Muscle layer of duodenum (tissue), 2 donors: Measurements from ENCODE around the gene TMX4.

Experiments
- H3K27ac ChIP-seq: one replicate; pipeline ENCODE4 v1.7.0; 2013; ENCODE audit warnings: mild to moderate bottlenecking, low read length
- H3K27me3 ChIP-seq: one replicate; pipeline ENCODE4 v1.7.0; 2013; ENCODE audit warnings: low read depth, mild to moderate bottlenecking, control low read depth, low read length
- H3K36me3 ChIP-seq, 2 donors: one replicate each; pipeline ENCODE4 v1.7.0; 2013; ENCODE audit warnings: low read length in 2 of 2, control low read depth in 1 of 2, mild to moderate bottlenecking in 1 of 2; ENCODE audit not compliant: insufficient read depth in 2 of 2, control insufficient read depth in 1 of 2
- H3K4me1 ChIP-seq, 2 donors: one replicate each; pipeline ENCODE4 v1.7.0; 2013; ENCODE audit warnings: low read length in 2 of 2, mild to moderate bottlenecking in 2 of 2, control low read depth in 1 of 2, moderate library complexity in 1 of 2; ENCODE audit not compliant: insufficient read depth in 2 of 2, control insufficient read depth in 1 of 2
- H3K4me3 ChIP-seq, 2 donors: one replicate each; pipeline ENCODE4 v1.7.0; 2013; ENCODE audit warnings: low read length in 2 of 2, low read depth in 1 of 2, mild to moderate bottlenecking in 1 of 2
- H3K9me3 ChIP-seq, 2 donors: one replicate each; pipeline ENCODE4 v1.7.0; 2013; ENCODE audit warnings: low read length in 2 of 2, control low read depth in 1 of 2, mild to moderate bottlenecking in 1 of 2; ENCODE audit not compliant: control insufficient read depth in 1 of 2
- donor health status: healthy.

Gene TMX4

DNA sequence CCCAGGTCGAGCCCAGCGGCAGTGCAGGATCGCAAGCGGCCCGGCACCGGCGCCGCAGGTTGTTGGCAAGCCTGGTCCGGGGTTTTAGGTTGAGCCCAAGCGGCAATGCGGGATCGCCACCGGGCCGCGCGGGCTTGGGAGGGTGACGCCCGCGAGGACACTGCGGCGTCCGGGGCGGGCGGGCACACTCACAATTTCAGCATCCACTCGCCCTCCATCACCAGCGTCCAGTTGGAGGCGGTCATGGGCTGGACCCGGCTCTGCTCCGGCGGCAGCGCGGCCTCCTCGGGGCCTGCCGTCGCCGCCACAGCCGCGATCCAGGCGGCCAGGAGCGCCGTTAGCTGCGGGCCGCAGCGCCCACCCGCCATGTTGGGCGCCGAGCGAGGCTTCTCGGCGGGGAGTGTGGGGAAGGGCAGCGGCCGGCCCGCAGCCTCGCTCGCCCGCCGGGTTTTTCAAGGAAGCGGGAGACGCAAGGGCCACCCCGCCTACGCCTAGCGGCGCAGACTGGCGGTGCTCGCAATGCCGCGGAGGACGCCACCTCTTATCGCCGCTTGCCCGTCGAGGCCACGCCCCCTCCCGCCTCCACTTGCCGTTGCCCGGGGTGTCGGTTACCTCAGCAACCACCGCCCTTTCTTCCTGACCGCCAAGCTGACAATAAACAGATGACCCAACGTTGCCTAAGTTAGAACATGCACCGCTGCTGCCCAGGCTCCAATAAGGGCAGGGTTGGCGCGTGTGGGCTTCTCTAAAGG lies at the start of gene TMX4:
TSS of gene TMX4 (minus strand) at position 516 of the 752 bp plus-strand sequence. CDS start at position 368, 148 bp downstream.
- Histone ChIP-seq H3K27me3 (no peaks in the 10 kb centered on the region), H3K4me1 (peaks cover 10 to 17% of the 10 kb centered on the region in 2 donors), H3K36me3 (peaks cover 0 to 3% of the 10 kb centered on the region in 2 donors), H3K4me3 (peak within 1 kb of the TSS; percentile 92 to 93), H3K27ac (peak within 1 kb of the TSS; percentile 69), H3K9me3 (no peaks in the 10 kb centered on the region)

DNA sequence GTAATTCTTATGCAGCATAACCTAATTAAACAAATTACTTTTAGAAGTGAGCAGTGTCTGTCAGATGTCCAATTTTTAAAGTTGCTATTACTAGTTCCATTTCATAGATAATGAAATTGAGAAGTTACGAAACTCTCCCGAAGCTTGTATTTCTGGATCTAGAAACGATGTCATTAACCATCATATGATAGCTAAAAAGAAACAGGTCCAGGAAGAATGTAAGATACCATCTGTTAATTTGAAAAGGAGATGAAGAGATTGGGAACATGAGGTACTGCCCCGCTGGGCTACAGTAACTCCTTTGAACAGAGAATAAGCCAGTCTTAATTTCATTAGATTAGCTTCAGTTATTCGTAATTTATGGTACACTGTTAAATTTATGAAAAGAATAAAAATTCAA lies 47.5 kb upstream of the TMX4 start:
- Histone ChIP-seq H3K27me3 (no peaks in the 10 kb centered on the region), H3K4me1 (peaks cover 0 to 1% of the 10 kb centered on the region in 2 donors), H3K27ac (no peak overlapping the region), H3K4me3 (no peak overlapping the region), H3K9me3 (no peaks in the 10 kb centered on the region), H3K36me3 (no peaks in the 10 kb centered on the region)

- Histone ChIP-seq H3K4me1 (peaks cover 0 to 5% of the 10 kb centered on the region in 2 donors), H3K27me3 (no peaks in the 10 kb centered on the region), H3K36me3 (no peaks in the 10 kb centered on the region), H3K4me3 (no peak overlapping the region), H3K27ac (no peak overlapping the region), H3K9me3 (no peaks in the 10 kb centered on the region)
Observed at GRCh38 chr20:8066662-8067061, 47.1 kb upstream of the TMX4 start.

DNA sequence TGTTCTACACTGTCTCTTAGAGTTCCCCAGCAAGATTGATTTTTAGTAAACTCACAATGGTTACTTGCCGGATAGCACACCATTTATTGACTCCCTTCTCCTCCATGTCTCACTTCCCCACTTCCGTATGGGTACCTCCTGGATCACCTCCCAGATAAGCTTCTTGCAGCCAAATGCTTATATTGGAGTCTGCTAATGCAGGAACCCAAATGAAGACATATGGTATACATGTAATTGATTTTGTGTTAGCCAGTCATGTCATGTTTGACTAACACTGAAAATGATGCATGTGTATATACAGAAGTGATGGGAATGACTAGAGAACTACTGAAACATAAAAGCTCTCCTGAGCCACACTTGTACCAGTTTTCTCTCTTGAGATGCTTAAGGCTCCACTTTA lies 46.1 kb upstream of the TMX4 start:
- Histone ChIP-seq H3K36me3 (no peaks in the 10 kb centered on the region), H3K27me3 (no peaks in the 10 kb centered on the region), H3K9me3 (no peaks in the 10 kb centered on the region), H3K4me1 (peaks cover 0 to 13% of the 10 kb centered on the region in 2 donors), H3K27ac (no peak overlapping the region), H3K4me3 (no peak overlapping the region)

GRCh38 chr20:8062756-8063155 lies 43.2 kb upstream of the TMX4 start:
- H3K4me1 ChIP-seq = peaks cover 0 to 18% of the 10 kb centered on the region in 2 donors
- H3K4me3 ChIP-seq = no peak overlapping the region
- no peak overlapping the region for H3K27ac ChIP-seq
- H3K27me3 ChIP-seq = no peaks in the 10 kb centered on the region
- H3K9me3 ChIP-seq = no peaks in the 10 kb centered on the region
- H3K36me3 ChIP-seq = no peaks in the 10 kb centered on the region

GRCh38 chr20:8061861-8062518 lies 42.4 kb upstream of the TMX4 start:
- Histone ChIP-seq H3K36me3 (no peaks in the 10 kb centered on the region), H3K4me3 (no peak overlapping the region)

DNA sequence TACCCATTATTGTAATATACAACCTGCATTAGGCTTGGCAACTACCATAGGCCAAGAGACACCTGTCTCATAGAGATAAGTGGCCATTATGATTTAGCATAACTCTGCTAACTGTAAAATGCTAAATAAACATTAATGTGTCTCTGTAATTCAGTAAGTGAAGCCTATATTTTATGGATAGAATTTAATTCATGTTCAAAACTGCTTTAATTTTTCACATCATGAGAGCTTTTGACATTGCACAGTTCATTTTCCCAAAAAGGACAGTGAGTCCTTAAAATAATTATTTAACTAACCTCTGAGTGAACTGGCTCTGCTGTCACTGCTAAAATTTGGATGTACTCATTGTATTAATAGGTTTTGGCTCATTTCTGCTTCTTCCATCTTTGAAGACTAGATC lies 41.4 kb upstream of the TMX4 start:
- H3K36me3 ChIP-seq = no peaks in the 10 kb centered on the region
- H3K27ac ChIP-seq = no peak overlapping the region
- peaks cover 0 to 18% of the 10 kb centered on the region in 2 donors for H3K4me1 ChIP-seq
- no peak overlapping the region for H3K4me3 ChIP-seq
- H3K9me3 ChIP-seq = no peaks in the 10 kb centered on the region
- H3K27me3 ChIP-seq = no peaks in the 10 kb centered on the region

More at GRCh38 chr20:8061861-8062518, 42.4 kb upstream of the TMX4 start:
- Histone ChIP-seq H3K27me3 (no peaks in the 10 kb centered on the region), H3K4me1 (peaks cover 0 to 18% of the 10 kb centered on the region in 2 donors), H3K27ac (no peak overlapping the region), H3K9me3 (no peaks in the 10 kb centered on the region)

DNA sequence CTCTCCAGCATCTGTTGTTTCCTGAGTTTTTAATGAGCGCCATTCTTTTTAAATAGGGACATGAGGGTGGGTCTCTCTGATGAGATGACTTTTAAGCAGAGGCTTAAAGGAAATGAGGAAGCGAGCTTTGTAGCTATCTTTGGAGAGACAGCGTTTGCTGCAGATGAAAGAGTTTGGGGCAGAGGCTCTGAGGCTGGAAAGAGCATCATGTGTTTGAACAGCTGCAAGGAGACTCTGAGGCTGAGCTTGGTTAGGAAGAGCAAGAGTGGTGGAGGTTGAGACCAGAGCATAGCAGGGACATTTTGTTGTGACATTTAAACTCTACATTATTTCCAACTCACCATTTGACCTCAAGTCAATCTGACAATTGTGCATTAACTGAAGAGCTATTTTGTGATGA lies 38.3 kb upstream of the TMX4 start:
- H3K4me1 ChIP-seq = peaks cover 0 to 18% of the 10 kb centered on the region in 2 donors
- H3K4me3 ChIP-seq = no peak overlapping the region
- H3K36me3 ChIP-seq = no peaks in the 10 kb centered on the region
- H3K9me3 ChIP-seq = no peaks in the 10 kb centered on the region
- H3K27me3 ChIP-seq = no peaks in the 10 kb centered on the region
- H3K27ac ChIP-seq = no peak overlapping the region

DNA sequence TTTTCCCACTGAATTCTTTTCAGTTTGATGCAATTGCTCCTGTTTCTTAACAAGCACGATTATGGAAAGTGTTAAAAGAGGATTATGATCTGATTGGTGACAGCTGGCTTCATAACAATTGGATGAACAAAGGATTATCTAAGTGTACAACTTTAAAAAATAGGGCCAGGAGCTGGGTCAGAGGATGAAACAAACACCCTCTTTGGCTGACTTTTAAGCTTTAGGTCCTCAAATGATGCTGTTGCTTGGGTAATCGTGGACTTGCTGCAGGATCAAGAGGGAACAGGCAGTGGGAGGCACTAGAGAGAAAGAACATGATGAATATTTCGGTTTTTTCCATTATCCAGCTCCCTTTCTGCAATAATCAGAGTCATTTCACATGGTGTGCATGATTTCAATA lies 35.5 kb upstream of the TMX4 start:
- no peaks in the 10 kb centered on the region for H3K9me3 ChIP-seq
- no peaks in the 10 kb centered on the region for H3K27me3 ChIP-seq
- no peaks in the 10 kb centered on the region for H3K36me3 ChIP-seq
- no peak overlapping the region for H3K27ac ChIP-seq
- peaks cover 0 to 5% of the 10 kb centered on the region in 2 donors for H3K4me1 ChIP-seq
- no peak overlapping the region for H3K4me3 ChIP-seq

DNA sequence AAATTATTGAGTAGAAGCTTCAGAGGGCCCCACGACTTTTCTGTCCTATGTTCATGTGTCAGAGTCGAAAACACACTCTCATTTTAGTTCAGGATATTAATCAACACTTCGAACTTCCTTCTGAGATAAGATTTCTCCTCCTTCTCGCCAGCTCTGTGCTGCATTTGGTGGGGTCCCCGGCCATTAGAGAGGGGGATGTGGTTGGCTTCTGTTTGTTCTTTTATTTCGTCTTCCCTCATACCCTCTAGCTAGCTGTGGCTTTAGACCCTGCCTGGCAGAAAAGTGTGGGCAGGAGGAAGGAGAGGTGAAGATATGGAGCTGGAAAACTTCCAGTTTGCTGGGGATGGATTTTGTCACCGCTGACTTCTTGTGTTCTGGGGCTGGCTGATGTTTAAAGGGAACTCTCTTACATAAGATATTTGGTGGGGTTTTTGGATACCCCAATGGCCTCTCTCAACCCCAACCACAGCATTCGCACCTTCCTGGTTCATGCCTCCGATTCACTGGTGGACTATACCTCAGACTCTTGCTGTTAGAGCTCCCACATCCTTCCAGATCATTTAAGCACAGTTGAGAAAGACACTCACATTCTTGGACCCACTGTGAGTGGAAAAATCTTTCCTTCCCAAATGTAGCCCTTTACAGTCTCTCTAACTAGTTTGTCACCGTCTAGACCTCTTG lies 30.7 kb upstream of the TMX4 start:
- H3K27ac ChIP-seq = no peak overlapping the region
- H3K4me1 ChIP-seq = no peaks in the 10 kb centered on the region
- no peaks in the 10 kb centered on the region for H3K36me3 ChIP-seq
- no peaks in the 10 kb centered on the region for H3K27me3 ChIP-seq
- H3K9me3 ChIP-seq = no peaks in the 10 kb centered on the region
- no peak overlapping the region for H3K4me3 ChIP-seq

DNA sequence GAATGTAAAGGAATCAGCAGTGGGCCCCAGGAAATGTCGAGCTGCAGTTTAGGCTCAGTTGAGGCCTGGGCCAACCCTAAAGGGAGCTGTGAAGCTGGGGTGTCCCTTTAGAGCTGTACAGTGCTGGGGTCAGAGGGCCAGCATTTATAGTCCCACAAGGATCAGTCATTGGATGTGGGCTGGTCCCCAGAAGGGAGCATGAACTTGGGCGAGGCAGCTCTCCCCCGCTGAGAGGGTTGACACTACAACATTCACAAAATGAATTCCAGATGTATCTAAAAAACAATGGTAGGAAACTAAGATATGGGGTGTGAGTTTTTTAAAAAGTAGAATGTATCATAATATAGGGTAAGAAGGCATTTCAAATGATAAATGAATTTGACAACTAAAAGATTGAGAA lies 29.7 kb upstream of the TMX4 start:
- Histone ChIP-seq H3K4me3 (no peak overlapping the region), H3K27me3 (no peaks in the 10 kb centered on the region), H3K9me3 (no peaks in the 10 kb centered on the region), H3K36me3 (no peaks in the 10 kb centered on the region), H3K4me1 (no peaks in the 10 kb centered on the region), H3K27ac (no peak overlapping the region)
